ENCODE measurements around the gene MAPK8.

The MAPK8 gene

DNA sequence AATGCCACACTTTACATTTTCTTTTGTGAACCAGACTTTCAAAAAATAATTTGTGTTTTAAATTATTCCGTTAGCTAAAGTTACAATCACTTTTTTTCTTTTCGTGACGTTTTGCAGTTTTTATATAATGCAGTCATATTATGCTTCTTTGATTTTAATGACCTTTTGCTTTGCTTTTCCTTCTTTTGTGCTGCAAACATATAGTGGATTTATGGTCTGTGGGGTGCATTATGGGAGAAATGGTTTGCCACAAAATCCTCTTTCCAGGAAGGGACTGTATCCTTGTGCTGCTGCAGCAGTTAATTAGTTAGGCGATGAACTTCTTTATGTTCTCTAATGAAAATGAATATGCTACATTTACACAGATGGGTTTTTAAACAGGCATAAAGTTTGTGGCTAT lies 117.4 kb downstream of the MAPK8 start:
- DNase-seq: no peak

DNA sequence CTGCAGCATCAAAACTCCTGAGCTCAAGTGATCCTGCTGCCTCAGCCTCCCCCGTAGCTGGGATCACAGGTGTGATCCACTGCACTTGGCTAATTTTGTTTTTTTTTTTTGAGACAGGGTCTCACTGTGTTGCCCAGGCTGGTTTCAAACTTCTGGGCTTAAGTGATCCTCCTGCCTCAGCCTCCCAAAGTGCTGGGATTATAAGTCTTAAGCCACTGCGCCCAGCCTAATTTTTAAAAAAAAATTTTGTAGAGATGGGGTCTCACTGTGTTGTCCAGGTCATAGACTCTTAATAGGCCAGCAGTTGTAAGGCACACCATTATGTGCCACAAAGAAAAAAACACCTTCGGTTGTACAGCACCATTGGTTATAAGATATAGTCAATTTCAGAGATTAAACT lies 122.4 kb downstream of the MAPK8 start:
- no peak for DNase-seq

DNA sequence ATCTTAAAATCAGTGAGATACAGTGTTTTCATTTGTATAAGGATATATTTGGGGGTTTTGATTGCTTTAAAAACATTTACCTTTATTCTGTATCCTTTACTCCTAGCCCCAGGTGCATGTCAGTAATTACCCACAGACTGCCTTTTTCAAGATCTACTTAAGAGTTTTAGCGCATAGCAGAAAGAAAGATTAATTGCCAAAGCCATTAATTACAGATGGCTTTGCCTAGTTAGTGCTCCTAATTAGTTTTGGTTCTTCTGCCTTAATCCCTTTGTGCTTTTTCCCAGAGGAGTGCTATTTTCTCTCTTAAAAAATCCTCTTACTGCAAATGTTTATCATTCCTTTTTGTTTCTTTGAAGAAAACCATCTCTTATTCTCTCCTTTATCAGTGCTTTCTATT lies 122.8 kb downstream of the MAPK8 start:
- DNase-seq: peak; percentile 4

DNA sequence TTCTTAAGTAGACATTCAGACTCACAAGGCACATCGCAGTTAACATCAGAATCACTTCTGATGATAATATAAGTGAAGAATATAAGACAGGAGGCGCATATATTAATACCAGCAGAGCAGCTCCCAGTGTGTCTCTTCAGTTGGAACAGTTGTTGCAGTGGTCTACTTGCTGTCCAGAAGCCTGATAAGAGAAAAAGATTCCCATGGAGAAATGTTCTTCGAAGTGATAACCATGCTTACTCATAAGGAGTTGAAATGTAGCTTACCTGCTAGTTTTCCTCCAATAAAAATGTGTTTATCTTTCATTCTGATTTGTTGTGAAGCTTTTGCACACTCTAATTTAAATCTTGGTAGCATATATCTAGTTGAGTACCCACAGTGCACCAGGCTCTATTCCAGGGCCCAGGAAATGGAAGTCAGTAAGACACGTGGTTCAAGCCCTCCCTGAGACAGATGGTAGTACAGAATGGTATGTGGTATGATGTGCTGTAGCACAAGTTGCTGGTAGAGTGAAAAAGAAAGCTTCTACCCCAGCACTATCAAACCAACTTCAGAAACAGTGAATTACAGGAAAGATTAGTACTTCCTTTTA lies 124.0 kb downstream of the MAPK8 start:
- no peak for DNase-seq

DNA sequence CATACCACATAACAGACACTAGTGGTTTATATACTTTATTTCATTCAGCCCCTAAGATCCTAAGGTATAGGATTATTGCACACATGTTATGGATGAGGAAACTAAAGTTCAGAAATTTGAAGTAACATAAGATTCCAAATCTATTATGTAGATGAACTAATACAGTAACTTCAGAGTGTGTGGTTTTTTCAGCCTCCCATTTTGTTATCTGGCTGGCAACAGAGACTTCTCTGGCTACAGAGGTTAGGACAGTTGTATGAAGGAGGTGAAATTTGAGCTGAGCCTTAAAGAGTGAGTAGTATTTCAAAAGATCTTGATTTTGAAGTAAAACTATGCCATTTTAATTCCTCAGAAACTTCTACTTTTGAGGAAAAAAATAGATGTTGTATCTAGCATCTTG lies 125.4 kb downstream of the MAPK8 start:
- DNase-seq: no peak

DNA sequence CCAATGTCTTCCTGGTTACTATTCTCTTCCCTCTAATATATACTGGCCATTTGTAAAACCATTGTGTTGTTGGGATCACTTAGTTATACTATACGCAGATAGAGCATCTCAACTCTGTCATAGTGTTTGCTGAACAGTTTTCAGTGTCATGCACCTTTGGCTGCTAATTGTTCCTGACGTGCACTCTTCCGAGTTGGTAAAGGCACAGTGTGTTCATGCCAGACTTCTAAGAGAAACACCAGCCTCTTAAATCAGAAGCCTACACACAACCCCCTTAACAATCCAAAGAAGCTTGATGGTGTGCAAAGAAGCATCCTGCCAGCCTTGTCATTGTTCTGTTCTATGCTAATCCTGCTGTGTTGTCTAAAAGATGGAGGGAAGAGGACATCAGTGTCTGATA lies 131.1 kb downstream of the MAPK8 start:
- DNase-seq: no peak

DNA sequence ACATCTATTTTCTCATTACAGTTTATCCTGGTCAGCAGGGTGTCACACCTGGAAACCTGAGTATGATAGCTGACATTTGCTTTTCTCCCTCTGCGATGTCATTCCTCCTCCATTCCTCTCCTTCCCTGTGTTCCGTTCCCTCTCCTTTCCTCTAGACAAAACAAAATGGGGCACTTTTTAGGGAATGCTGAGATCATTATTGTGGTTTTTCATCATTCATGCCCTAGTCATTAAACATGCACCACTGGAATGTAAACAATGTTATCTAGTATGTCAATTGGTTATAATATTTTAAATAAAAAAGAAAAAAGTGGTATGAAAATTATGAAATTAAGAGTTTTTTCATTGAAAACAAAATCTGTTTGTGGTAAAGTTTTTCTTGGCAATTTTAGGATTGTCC lies 132.6 kb downstream of the MAPK8 start:
- no peak for DNase-seq

DNA sequence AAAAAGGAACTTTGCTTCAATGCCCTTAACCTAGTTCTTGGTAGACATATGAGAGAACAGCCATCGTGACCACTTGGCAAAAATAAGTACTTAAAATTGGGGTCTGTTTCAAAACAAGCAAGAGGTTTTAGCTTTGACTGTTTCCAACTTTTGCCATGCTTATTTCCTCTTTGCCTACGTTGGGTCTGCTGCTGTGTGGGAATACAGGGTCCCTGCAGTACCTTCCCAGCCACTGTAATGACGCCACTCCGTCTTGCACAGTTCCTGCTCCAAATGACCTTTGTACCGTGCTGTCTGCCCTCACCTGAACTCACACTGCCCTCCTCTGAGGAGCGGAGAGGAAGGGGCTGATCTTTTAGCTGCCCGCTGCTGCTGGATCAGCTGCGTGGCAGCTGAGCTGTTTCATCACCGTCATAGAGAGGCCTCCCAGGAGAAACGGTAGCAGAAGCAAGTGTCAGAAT lies 133.1 kb downstream of the MAPK8 start:
- DNase-seq: no peak

DNA sequence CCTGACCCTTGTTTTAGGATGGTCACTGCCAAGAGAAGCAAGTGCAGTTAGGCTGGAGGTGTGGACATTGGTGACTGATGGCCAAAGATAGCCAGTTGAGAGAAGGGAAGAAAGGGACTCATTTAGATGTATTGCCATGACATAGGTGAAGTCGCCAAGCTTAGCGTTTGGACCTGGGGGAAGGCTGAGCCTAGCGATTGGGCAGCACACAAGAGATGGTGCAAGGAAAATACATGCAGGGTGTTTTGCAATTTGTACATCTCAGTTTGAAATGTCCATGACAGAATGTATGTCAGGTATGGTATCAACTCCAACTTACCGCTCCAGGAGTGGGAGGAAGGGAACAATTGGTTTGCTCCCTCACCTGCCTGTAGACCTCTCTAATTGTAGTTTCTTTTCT lies 134.3 kb downstream of the MAPK8 start:
- no peak for DNase-seq

DNA sequence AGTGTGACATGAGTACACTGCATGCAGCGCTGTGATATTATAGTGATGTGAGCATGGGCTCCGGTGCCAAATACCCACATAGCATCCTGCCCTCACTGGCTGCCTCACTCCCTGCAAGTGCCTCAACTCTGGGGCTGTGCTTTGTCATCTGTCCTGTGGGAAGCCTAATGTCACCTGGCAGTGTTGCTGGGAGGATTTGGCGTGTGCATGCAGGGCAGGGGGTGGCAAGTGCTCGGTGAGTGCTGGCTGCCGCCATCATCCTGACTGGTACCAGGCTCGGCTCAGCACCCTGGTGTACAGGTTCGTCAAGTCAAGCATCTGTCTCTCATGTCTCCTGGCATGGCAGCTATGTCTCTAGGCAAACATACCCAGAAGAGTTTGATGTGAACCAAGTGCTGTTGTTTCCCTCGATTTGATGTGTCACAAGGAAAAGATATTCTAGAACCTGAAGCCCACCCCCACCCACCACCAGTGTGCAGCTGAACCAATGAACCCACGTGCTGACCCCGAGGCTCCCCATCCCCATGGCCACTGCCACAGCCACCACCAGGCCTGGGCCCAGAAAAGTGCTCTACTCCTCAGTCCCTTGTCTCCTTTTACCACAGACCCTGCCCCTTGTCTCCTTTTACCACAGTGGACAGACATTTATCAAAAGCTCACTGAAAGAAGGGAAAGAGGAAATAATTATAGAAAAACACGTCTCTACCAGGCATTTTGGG lies 135.8 kb downstream of the MAPK8 start:
- no peak for DNase-seq

DNA sequence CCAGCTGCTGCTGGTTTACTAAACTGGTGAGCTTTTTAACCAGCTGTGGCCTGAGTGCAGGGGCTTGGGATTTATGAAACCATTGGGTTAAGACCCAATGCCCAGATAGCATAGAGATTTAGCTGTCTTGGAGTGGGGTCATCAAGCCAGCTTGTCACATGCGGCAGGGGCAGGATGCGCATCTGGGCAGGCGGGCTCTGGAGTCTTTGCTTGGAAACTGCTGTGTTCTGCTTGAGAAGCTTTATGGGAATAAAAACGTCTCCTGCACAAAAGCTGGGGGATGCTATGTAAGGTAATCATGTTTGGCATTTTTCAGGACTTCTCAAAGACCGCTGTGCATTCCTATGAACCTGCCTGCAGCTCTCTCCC lies 136.3 kb downstream of the MAPK8 start:
- DNase-seq: no peak

DNA sequence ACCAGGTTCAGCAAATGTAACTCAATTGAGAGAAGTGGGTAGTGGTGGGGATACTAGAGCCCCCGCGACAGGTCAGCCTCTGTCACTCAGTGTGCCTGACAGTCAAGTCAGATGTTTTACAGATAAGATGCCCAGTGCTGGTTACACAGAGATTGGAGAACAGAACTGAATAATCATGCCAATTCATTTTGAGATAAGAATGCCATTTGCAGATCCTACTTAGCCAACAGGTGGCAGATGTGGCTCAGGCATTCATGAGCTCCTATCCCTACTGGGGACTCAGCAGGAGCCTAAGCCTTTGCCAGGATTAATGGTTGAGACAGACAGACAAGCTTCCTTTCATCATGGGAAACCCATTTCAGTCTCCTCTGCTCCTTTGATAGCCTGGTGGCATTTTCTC lies 137.8 kb downstream of the MAPK8 start:
- DNase-seq: peak; percentile 1

DNA sequence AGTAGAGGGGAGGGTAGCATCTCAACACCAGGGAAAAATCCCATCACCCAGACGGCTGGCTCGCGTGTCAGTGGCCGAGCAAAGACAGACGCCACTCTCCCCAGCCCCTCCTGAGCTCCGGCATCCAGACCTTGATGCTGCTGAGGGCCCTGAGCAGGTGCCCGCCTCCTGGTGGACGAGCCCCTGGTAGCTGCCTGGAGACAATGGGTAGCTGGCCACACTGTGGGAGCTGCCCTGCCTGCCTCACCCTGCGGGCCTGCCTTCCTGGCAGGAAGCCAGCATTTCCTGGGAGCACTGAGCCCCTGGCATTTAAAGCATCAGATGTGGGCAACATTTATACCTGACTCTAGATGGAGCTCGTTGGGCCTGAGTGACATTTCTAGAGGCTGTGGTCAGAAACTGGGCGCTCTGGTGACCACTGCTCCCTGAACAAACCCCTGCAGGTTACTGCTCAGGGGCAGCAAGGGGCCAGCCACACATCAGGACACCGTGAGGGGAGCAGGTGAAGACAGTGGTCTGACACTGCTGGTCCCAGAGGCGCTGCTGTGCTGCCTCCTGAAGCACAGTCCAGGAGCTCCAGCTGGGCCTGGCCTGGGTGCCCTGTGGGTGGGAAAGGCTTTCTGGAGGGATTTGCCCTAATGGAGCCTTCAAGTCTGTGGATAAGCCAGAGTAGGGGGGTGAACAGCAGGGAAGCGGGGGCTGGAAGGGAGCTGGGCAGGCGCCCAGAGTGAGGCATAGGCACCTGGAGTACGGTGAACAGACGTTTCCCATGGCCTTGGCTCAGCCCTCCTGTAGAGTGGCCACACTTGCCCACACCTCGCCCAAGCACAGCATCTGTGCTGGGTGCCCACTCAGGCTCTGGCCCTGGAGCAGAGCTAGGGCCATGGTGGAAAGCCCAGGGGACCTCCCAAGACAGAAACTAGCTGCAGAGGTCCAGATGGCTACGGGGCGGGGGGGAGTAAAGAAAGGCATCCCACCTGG lies 138.7 kb downstream of the MAPK8 start:
- peak; percentile 5 for DNase-seq

DNA sequence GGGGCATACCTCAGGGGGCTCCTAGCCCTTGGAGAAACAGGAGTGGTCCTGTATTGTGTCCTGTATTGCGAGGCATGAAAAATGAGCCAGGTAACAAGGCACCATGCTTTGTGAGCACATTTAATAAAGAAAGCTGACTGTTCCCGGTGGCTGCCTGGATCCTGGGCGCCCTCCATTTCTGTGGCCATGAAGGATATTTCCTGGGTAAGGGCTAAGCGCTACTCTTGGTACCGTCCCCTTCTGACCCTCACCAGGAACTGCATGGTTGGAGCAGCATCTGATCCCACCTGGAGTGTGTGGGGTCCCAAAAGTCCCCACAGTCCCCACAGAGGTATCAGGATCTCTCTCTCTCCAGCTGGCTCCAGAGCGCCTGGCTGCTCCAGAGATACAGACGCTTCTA lies 139.5 kb downstream of the MAPK8 start:
- DNase-seq: no peak

DNA sequence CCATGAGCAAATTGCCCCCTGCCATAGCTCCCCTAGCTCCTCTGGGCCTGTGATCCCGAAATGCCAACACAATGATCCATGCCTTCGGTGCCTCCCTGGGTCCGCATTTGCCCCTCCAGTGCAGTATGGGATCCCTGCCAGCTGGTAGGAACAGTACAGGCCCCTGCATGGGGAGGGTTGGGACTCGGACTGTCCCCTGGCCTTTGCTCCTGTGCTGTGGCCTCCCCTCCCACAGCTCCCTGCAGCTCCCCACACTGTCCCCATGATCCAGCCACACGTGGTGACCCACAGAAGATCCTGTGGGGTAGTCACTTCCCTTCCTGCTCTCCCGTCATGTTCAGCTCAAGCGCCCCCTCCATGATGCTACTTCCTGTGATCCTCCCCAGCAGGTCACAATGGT lies 140.3 kb downstream of the MAPK8 start:
- DNase-seq: no peak

DNA sequence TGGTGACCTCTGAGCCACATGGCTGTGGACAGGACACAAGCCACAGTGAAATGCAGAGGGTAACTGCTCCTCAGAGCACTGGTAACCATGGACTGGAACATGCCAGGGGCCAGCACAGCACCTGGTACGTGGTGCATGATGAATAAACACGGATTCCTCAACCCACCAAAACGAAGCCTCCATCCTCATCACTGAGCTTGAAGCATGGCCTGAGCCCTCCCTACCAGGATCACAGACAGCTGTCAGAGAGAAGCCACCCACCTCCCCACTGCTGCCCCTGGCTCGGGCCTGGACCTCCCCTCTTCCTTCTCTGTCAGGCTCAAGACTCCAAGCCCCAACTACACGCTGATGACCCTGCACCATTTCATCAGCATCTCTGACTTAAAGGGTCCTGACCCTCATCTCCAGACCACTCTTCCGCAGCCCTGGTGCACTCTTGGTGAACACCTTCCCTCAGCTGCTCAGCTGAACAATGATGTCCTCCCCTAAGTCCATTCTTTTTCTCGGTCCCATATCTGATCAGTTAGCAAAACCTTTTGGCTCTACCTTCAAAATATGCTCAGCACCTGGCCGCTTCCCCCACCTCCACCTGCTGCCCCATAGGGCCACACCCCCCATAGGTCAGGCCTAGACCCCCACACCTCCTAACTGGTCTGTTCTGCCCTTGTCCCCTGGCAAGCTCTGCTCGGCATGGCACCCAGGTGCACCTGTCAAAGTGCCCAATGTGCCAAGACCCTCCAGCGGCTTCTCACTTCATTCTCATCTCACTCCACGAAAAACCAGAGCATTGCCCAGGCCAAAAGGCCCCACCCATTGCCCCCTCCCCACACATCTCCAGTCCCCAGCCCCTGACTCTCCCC lies 141.1 kb downstream of the MAPK8 start:
- no peak for DNase-seq

DNA sequence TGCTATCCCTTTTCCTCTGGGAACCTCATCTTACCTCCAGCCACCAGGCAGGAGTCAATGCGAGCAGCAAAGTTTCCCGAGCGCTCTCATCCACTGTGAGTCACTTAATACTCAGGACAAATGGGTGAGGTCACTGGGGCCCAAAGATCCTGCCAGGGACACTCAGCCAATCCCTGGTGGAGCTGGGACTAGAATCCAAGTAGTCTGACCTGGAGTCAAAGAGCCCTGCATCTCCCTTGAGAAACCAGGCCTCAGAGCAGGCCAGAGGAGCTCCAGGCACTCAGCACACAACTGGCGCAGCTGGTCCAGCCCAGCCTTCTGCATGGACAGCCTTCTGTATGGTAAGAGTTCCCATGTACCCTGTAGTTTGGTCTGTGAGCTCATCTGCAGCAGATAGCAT lies 142.3 kb downstream of the MAPK8 start:
- no peak for DNase-seq

DNA sequence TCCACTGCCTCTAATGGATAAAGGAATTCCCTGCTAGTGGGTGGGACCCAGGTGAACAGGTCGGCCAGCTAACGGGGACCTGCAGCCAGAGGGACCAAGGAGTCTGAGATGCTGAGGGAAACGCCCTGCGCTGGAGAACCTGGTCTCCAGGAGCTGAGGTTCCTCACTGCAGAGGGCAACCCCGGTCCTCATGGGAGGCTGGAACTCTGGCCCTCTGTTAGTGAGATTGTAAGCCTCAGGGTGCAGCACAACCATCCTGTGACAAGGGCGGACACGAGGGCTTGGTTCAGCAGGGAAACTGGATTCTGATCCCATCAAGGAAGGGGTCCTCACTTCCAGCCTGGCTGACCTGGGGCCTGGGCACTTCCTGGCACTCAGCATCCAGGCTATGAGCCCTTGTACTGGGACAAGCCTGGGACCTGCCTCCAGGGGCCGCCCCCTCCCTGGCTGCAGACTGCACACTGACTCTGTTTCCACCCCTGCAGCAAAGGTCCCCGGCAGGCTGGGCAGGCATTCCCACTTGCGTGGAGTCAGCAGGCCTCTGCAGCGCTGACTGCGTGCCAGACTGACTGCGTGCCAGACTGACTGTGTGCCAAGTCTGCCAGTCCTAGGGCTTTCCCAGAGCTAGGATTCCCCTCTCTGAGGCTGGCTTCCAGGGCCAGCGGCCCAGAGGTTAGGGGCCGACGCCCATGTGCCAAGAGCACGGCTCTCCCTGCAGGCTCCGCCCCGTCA lies 143.2 kb downstream of the MAPK8 start:
- DNase-seq: no peak

DNA sequence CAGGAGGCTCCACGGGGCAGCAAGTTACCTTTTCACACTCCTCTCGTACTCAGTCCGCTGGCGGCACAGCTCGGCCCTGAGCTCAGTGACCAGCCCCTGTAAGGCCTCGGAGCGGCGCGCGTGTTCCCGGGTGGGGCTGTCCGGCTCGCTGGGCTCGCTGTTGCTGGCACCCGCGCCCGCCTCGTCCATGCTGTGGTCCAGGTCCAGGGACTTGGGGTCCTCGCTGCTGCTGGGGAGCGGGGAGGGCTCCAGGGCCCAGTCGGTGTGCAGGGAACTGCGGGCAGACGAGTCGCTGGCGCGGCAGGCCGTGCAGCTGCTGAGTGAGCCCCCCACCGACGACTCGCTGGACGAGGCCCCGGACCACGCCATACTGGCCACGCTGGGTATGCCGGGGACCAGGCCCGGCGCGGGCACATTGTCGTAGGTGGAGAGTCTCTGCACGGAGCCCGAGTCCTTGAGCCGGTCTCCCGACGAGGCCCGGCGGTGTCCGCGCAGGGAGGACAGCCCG lies 143.8 kb downstream of the MAPK8 start:
- DNase-seq: no peak

DNA sequence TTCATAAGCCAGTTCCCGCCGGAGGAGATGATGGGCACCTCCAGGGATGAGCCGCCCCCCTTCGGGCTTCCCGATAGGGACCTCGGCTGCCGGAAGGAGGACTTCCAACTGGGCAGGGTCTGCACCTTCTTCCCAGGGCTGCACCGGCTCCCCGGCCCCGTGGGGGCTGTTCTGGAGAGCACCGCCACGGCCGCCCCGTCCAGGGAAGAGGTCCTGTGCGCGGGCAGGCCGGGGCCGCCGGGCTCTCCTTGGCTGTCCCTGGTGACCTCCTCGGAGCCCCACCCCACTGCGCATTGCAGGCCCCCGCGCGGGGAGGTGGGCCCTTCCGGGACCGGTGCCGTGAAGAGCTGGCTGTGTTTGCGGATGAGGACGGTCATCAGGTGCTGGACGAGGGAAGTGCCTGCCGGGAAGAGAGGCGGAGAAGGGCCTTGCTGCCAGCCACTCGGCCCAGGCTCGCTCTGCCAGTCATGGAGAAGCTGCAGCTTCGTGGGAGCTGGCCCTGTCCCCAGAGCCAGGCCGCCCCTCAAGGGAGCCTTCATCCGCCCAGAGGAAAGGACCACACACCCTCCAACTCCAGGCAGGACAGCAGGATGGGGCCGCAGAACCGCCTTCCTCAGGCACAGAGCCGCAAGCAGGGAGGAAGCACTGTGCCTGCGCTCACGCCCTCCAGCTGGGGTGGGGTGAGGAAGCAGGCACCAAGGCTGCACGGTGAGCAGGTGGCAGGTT lies 144.4 kb downstream of the MAPK8 start:
- DNase-seq: no peak
